GM19043 (cell line): ENCODE measurements around the gene AIF1L.

Experiments used
- ATAC-seq: cut with Tn5 transposase; IDR thresholded peaks from one replicate; pipeline ENCODE4 v1.9.1; 2021; ENCODE audit warnings: low read depth; ENCODE audit not compliant: unreplicated experiment

AIF1L gene

DNA sequence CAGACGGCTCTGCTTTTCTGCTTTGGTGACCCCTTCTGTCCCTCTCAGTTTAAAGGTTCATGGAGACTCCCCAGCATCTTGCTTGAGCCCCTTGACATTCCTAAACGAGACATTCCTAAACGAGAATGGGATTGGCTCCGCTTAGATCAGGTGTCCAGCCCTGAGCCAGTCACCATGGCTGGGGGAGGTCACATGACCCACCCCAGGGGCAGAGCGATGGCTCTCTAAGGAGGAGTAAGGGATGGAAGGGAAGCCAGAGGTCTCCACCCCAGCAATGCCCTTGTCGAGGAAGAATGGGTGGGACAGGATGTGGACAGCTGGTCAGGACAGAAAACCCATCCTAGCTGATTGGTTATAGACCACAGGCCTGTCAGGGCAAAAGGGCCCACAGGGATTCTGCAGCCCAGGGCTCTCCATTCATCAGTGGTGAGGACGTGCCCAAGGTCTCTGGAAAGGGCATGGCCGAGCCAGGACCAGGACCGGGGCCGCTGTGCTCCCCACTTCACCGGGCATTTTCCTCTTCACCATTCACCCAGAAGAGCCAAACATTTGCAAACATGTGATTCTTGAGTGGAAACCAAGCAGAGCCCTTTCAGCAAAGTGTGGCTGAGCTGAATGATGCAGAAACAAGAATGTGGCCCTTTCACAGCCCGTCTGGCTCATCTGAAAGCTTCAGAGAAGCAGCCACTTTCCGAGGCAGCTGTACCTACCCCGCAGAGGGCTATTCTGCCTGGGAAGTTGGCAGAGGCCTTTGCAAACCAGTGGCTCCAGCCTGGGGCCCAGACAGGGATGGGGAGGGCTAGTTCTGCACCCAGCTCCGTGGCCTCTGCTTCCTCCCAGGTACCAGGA is 19.8 kb upstream of the AIF1L start:
- ATAC-seq, result no peak

DNA sequence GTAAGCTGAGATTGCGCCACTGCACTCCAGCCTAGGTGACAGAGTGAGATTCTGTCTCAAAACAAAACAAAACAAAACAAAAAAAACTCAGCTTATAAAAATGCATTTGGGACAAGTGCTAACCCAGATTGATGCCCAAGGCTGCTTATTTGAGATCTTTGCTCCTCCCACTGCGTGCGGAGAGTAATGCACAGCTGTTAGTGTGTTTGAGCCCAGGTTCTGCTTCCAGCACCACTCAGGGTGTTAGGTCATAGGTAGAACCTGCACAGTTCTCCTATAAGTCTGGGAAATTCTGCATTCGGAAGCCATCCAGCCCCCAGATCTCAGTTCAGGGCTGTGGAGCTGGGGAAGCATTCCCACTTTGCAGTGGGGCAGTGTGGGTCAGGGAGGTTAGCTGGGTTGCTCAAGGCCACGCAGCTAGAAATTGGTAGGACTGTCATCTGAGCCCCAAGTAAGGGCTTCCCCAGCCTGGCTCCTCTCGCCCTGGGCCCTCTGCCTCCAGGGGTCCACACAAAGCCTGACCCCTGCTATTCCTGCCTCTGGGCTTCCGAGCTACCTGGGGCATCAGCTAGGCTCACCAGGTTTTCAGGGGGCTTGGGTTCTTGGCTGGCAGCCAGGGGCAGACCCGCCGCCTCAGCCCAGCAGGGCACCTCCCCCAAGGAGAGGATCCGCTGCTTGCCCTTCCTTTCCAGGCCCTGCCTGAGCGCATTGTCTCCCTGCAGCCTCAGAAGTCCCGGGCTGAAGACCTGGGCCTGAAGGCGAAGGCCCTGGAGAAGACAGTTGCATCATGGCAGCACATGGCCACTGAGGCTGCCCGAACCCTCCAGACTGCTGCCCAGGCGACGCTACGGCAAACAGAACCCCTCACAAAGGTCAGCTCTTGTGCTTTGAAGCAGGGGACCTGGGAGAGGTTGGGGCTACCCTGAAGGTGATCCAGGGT is 17.6 kb upstream of the AIF1L start:
- ATAC-seq, result no peak

DNA sequence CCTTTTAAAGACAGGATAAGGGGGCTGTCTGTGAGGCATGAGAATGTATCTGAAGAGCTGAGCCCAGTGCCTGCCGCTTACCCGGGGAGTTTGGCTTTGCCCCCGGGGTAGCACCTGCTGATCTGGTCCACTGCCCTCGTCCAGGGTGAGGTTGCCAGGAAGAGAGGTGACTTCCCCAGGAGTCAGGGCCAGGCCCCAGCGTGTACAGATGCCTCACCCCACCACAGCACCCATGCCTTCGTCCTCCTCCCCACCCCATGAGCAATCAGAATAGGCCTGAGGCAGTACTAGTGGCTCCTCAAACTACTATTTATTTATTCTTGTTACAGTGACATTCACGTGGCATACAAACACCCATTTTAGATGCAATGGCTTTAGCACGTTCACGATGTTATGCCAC is 15.7 kb upstream of the AIF1L start:
- no peak for ATAC-seq

DNA sequence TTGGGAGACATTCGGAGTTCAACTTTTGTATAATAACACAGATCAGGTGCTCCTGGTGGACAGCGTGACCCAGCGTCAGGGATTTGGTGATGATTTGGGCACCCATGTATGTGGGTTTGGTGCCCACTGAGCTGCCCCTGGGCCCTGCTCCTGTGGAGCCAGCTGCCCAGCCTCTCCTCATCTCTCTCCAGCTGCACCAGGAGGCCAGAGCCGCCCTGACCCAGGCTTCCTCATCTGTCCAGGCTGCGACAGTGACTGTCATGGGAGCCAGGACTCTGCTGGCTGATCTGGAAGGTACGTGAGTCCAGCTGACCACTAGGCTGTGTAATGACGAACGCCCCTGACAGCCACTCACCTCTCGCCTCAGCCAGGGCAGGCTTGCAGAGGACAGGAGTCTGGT is 14.5 kb upstream of the AIF1L start:
- no peak for ATAC-seq

DNA sequence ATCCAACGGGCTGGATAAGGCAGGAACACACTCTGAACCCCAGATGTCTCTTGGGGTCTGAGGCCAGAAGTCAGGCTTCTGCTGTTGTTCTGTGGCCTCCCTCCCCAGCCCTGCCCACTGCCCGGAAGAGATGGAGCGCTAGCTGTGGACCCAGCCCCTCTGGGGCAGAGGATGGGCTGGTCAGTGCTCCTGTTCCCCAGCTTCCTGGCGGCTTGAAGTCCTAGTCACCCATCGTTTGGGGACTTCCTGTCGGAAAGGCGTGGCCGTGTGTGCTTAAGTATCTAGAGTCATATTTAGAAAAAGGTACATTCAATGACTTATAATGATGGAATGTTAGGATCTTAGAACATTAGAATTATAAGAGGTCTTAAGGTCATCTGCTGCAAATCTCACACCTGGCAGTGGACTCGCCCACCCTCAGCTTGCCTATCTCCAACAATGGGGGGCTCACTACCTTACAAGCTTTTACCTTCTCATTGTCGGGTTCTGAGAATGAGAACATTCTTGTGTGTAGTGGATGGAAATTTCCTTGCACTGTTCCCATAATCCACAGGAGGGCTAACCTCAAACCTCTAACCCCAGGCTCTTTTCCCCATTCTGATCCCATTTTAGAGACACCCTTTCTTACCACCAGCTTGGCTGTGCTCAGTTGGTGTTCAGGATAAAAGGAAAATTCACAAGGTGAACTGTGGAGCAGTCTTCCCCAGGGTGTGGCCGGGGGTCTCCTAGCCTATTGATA is 13.4 kb upstream of the AIF1L start:
- ATAC-seq, result no peak

DNA sequence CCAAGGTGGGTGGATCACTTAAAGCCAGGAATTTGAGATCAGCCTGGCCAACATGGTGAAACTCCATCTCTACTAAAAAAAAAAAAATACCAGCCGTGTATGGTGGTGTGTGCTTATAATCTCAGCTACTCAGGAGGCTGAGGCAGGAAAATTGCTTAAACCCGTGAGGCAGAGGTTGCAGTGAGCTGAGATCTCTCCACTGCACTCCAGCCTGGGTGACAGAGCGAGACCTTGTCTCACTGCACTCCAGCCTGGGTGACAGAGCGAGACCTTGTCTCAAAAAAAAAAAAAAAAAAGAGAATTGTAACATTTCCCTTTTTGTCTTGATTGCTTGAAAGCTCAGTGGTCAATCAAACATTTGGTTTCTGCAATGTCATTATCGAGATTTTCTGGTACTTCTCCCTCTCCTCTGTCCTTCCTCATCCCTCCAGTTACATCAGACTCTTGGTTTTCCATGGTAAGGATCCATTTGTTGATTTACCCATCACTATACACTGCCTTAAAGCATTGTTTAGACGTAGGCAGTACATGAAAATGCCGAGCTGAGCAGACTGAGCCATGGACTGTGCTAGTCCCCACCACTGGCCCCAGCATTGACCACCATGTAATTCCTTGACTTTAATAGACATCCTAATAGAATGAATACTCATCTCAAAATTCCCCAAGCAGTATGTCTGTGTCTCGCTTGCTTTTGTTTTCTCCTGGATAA is 11.5 kb upstream of the AIF1L start:
- no peak for ATAC-seq

DNA sequence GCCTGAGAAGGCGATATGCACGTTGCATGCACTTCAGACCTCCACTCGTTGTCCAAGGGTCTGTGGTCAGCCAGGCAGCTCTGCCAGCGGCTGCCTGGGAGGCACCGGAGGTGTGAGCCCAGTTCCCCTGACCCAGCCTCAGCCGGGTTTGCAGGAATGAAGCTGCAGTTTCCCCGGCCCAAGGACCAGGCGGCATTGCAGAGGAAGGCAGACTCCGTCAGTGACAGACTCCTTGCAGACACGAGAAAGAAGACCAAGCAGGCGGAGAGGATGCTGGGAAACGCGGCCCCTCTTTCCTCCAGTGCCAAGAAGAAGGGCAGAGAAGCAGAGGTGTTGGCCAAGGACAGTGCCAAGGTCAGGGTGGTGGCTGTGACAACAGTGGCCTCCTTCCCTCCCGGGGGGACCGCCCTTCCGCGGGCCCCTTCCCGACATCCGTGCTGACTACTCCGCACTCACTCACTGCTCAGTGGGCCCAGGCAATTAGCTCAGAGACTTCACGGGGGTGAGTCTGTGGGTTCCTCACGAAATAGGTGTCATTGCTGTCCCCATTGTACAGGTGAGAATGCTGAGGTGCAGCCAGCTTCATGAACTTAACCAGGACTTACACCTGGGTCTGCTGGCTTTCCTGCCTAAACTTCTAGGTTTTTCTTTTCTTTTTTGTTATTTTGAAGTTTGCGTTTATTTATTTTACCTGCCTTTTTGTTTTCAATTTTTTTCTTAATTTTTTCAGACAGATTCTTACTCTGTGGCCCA is 10.8 kb upstream of the AIF1L start:
- no peak for ATAC-seq

DNA sequence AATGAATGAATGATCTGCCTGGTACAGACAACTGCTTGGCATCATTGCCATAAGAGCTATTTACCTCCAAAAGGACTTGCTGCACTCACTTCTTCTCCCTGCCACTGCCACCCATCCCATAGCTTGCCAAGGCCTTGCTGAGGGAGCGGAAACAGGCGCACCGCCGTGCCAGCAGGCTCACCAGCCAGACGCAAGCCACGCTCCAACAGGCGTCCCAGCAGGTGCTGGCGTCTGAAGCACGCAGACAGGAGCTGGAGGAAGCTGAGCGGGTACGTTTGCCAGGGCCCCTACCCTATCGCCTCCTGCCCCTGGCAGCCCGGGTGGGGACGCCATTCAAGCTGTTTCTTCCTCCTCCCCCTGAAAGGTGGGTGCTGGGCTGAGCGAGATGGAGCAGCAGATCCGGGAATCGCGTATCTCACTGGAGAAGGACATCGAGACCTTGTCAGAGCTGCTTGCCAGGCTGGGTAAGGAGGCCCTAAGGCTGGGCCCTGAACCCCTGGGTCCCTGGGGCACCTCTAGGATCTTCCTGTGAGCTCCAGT is 8.9 kb upstream of the AIF1L start:
- ATAC-seq, result no peak

DNA sequence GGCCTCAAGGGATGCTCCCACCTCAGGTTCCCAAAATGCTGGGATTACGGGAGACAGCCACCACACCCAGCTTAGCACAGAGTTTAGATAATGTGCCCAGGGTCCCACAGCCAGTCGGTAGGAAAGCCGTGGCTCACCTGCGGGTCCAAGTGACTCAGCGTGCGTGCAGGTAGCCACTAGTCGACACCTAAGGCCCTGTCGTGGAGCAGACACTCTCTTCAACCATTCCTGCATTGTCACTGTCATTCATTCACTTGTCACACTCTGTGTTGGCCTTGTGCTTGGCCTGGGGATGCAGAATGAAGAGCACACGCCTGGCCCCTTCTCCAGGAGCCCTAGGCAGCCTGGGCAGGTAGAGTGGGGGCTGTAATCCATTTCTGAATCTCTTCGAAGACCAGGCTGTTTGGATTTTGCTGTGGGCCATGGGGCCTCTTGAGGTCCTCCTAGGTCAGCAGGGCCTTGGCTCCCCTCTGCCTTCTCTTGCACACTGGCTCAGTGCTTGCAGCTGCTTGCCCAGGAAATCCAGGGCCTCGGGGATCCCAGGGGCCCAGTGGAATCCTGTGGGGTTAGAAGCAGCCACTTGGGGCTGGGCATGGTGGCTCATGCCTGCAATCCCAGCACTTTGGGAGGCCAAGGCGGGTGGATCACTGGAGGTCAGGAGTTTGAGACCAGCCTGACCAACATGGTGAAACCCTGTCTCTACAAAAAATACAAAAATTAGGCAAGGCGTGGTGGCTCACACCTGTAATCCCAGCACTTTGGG is 6.1 kb upstream of the AIF1L start:
- ATAC-seq, result no peak

DNA sequence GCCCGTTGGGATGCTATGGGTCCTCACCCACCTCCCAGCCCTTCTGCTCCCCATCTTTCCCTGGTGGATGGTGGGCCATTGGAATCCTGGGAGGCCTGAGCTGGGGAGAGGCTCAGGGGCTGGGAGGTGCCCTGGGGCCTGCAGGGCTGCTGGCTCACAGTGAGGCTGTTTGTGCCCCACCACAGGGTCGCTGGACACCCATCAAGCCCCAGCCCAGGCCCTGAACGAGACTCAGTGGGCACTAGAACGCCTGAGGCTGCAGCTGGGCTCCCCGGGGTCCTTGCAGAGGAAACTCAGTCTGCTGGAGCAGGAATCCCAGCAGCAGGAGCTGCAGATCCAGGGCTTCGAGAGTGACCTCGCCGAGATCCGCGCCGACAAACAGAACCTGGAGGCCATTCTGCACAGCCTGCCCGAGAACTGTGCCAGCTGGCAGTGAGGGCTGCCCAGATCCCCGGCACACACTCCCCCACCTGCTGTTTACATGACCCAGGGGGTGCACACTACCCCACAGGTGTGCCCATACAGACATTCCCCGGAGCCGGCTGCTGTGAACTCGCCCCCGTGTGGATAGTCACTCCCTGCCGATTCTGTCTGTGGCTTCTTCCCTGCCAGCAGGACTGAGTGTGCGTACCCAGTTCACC is 4.9 kb upstream of the AIF1L start:
- no peak for ATAC-seq

DNA sequence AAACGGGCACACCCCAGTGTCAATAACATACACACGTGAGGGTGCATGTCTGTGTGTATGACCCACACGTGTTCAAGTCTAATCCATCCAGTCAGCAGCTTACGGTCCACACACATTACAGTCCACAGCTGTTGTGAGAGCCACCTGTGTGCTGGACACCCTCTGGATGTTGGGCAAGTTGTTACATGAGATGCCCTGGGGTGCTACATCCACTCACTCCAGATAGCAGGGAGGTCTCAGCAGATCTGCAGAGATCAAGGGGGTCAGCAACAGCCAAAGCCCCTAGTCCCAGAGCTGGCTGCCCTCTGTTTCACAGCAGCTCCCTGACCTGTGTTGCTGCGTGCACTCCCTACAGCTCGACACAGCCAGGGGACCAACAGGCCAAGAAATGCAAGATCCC is 4.3 kb upstream of the AIF1L start:
- ATAC-seq, result no peak

DNA sequence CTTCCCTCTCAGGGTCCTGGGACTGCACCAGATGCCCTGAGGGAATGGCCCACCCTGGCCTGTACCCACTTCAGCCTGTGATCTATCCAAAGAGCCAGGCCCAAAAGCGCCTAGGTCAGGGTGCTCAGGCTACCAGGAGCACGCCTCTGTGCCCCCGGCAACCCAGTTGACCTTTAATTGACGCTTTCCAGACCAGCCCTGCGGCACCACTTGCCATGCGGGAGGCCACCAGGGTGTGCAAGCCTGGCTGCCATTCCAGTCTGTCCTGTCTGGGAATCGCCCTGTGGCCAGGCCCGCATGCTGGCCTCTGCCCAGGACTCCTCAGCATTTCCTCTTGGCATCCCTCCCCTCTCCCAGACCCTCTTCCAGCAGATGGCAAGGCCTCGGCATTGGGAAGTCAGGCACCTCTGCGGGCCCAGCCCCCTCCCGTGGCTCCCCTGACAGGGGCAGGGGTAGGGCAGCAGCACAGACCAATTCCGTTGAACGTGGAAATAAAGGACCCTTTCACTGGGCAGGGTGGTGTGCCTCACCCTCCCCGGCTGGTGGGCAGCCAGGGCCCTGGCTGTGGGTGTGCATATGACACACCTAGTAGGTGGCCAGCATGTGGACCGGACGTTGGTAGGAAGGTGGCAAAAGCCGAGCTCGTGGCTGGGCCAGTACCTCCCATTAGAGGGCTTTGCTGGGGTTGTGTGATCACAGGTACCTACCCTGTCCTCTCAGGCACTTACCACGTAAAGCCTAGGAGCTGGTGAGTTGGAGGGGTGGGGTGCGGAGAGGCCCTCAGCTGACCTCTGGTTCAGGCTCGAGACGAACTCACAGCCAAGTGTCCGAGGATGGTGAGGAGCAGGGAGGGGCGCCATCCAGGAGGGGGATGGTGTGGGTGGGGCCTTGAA is 3.5 kb upstream of the AIF1L start:
- no peak for ATAC-seq

DNA sequence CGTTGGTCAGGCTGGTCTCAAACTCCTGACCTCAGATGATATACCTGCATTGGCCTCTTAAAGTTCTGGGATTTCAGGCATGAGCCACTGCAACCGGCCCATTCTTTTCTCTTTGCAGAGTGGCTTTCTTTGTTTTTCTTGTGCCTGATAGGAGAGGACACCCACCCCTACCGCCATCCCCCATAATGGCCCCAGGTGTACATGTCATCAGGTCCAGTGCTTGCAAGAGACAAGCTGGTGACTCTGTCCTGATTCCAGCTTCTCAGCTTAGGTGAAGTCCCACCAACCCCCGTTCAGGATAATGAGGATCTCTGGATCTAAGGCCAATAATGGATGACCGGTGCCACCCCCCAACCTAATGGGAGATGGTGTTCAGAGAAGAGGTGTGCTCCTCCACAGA is 2.3 kb upstream of the AIF1L start:
- ATAC-seq, result no peak

DNA sequence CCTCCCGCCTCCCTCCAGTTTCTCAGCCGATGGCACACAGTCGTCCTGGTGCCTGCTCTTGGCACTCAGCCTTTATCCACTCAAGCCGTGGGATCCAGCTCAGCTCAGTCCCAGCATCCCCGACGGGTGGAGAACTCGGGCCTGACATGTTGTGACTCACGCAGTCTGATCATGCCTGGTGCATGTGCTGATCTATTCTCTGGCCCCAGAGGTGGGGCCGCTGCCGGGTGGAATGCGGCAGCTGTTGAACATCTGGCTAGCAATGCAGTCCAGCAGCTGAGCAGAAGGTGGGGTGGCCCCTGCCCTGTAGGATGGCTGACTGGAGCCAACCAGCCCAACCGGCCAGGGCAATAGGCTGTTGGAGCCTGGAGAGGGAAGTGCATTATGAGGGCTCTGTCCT is 1.7 kb upstream of the AIF1L start:
- ATAC-seq, result no peak

DNA sequence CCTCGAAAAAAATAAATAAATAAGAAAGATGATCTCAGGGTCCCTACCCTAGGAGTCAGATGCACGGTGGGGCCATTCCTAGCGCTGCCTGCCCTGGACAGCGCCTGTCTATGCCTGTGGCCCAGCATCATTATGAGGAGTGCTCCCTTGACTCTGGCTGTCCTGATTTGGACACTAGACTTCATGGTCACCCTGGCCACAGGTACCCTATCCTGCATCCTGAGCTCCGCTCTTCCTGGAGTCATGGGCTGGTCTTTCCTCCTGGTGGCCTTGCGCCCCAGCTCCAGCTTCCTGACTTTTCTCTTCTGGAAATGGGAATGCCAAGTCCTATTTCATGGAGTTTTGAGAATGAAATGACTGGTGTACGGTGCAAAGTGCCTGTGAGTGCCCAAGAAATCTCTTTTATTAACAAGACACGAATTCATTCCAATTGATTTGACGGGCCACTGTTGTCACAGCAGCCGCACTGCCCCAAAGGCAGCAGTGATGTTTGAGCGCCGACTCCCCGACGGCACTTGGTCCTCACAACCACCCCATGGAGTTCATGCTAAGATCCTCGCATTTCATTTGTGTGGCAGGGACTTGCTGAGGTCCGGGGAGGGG is 564 bp upstream of the AIF1L start:
- ATAC-seq, result no peak

DNA sequence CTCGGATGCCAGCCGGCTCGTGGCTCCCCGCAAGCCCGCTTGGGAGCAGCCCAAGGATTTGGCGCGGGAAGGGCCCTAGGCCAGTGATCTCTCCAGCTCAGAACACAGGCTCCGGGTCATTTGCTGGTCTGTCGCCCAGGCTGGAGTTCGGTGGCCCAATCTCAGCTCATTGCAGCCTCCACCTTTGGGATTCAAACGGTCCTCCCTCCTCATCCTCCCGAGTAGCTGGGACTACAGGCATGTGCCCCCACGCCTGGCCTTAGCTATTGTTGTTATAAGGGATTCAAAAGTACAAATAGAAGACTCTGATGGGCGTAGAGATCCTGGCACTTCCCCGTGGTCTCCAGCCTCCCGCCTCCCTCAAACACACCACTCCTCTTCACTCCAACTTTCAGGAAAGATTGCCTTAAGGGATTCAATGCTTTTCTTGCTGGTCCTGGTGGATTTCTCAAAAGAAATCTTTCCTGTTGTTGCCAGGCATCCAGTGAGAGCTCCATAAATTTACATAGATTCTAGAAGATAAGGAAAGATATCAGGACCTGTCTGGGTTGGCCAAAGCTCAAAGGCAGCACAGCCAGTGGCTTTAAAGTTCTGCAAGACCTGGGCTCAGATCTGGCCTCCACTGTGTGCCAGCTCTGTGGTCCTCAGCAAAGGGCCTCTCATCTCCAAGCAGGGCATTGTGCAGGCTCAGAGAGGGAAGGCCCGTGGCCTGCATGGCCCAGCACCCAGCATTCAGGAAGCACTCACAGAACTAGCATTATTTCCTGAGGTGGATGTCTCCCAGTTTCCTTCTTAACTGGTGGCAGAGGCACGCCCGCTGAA is 1.0 kb downstream of the AIF1L start:
- no peak for ATAC-seq
